HG02571 (cell line): Measurements from ENCODE around the gene GLIPR2.
"Not testable (repeated sequence)": the region's sequence is repeated elsewhere in the genome, so short reads cannot be mapped to it uniquely, and the experiment has no call there.

ENCODE experiments used
- ATAC-seq: cut with Tn5 transposase; IDR thresholded peaks from one replicate; pipeline ENCODE4 v1.9.1; 2021; ENCODE audit warnings: mild to moderate bottlenecking, moderate library complexity; ENCODE audit not compliant: unreplicated experiment

GLIPR2 gene

GRCh38 chr9:36161187-36161586, 24.7 kb downstream of the GLIPR2 start:
- ATAC-seq: no peak

- no peak for ATAC-seq
Observed at GRCh38 chr9:36162211-36162738, 25.7 kb downstream of the GLIPR2 start.

GRCh38 chr9:36163049-36163785, 26.7 kb downstream of the GLIPR2 start:
- ATAC-seq: no peak

- no peak for ATAC-seq
Observed at GRCh38 chr9:36163786-36164170, 27.2 kb downstream of the GLIPR2 start.

GRCh38 chr9:36164372-36164771, 27.8 kb downstream of the GLIPR2 start:
- ATAC-seq: no peak

- ATAC-seq: no peak
Observed at GRCh38 chr9:36164989-36165388, 28.5 kb downstream of the GLIPR2 start.

GRCh38 chr9:36165826-36166167, 29.3 kb downstream of the GLIPR2 start:
- no peak for ATAC-seq

GRCh38 chr9:36166168-36166927, 29.8 kb downstream of the GLIPR2 start:
- peak; percentile 87 for ATAC-seq

GRCh38 chr9:36169166-36169565, 32.6 kb downstream of the GLIPR2 start, which contains the start of gene CCIN:
Gene CCIN (plus strand): TSS chr9:36169388. CDS start chr9:36169503, 115 bp downstream.
- ATAC-seq: no peak

- ATAC-seq: no peak
Observed at GRCh38 chr9:36169708-36170107, 33.2 kb downstream of the GLIPR2 start.

GRCh38 chr9:36170531-36170930, 34.0 kb downstream of the GLIPR2 start:
- no peak for ATAC-seq

- ATAC-seq: no peak
Observed at GRCh38 chr9:36173861-36174260, 37.3 kb downstream of the GLIPR2 start.

GRCh38 chr9:36174271-36174670, 37.7 kb downstream of the GLIPR2 start:
- ATAC-seq: no peak

- ATAC-seq: no peak
Observed at GRCh38 chr9:36174731-36175130, 38.2 kb downstream of the GLIPR2 start.

- ATAC-seq: not testable (repeated sequence)
Observed at GRCh38 chr9:36175209-36175608, 38.7 kb downstream of the GLIPR2 start.

- ATAC-seq: not testable (repeated sequence)
Observed at GRCh38 chr9:36176496-36176895, 40.0 kb downstream of the GLIPR2 start.

- ATAC-seq: no peak
Observed at GRCh38 chr9:36177571-36177970, 41.0 kb downstream of the GLIPR2 start.

- ATAC-seq: not testable (repeated sequence)
Observed at GRCh38 chr9:36180243-36180642, 43.7 kb downstream of the GLIPR2 start.

- no peak for ATAC-seq
Observed at GRCh38 chr9:36187414-36187813, 50.9 kb downstream of the GLIPR2 start.

- no peak for ATAC-seq
Observed at GRCh38 chr9:36188212-36188611, 51.7 kb downstream of the GLIPR2 start.

- no peak for ATAC-seq
Observed at GRCh38 chr9:36189976-36190375, 53.4 kb downstream of the GLIPR2 start.
